ENCODE measurements around the gene WDR35.

DNA sequence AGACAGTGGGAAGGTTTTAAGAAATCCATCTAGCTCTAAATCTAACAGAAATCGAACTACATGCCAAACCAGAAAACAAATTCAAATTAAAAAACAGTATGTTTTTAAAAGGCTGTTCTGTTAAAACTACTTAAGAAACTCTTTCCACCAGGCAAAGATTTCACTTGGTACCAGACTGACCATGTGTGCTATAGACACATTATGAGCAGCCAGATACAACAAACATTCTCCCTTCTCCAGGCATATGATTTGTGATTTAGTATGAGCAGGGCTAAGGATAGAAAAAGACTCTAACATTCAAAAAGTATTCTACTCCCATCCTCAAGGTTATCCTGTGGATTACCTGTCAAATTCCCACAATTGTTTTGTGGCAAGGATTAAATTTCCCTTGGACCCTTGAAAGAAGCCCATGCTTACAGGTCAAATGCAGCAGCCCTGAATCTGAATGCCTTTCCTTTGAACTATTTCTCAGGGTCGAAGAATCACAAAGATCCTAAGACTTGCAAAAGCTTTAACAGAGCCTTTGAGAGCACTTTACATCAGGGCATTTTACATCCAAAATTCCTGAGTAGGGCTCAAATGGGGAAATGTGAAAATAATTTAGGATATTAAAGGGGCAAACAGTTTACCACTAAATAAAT is 45.6 kb downstream of the WDR35 start:
- TF ChIP-seq CTCF (IDR thresholded peaks at IDR 0.05; ENCODE audit: low read depth, low read length) (no peak), EZH2phosphoT487 (IDR thresholded peaks at IDR 0.05; ENCODE audit: low read depth) (no peak)
